Measurements from ENCODE around the gene CTNNA3.

Gene CTNNA3

GRCh38 chr10:66294538-66294937 lies 1401.5 kb downstream of the CTNNA3 start:
- DNase-seq (ENCODE audit: low read depth in 2 of 2) = no peak

- no peak for DNase-seq (ENCODE audit: low read depth in 2 of 2)
Observed at GRCh38 chr10:66292922-66293321, 1403.1 kb downstream of the CTNNA3 start.

- no peak for DNase-seq (ENCODE audit: low read depth in 2 of 2)
Observed at GRCh38 chr10:66292456-66292855, 1403.5 kb downstream of the CTNNA3 start.

GRCh38 chr10:66291133-66291532 lies 1404.9 kb downstream of the CTNNA3 start:
- DNase-seq (ENCODE audit: low read depth in 2 of 2) = no peak

GRCh38 chr10:66284621-66285020 lies 1411.4 kb downstream of the CTNNA3 start:
- no peak for DNase-seq (ENCODE audit: low read depth in 2 of 2)

GRCh38 chr10:66283874-66284464 lies 1412.0 kb downstream of the CTNNA3 start:
- DNase-seq (ENCODE audit: low read depth in 2 of 2) = no peak

GRCh38 chr10:66283064-66283463 lies 1412.9 kb downstream of the CTNNA3 start:
- DNase-seq (ENCODE audit: low read depth in 2 of 2) = no peak

- no peak for DNase-seq (ENCODE audit: low read depth in 2 of 2)
Observed at GRCh38 chr10:66281327-66281726, 1414.7 kb downstream of the CTNNA3 start.

- DNase-seq (ENCODE audit: low read depth in 2 of 2) = no peak
Observed at GRCh38 chr10:66277481-66277880, 1418.5 kb downstream of the CTNNA3 start.

- no peak for DNase-seq (ENCODE audit: low read depth in 2 of 2)
Observed at GRCh38 chr10:66273966-66274519, 1422.0 kb downstream of the CTNNA3 start.

GRCh38 chr10:66265398-66265797 lies 1430.6 kb downstream of the CTNNA3 start:
- DNase-seq (ENCODE audit: low read depth in 2 of 2) = no peak

- no peak for DNase-seq (ENCODE audit: low read depth in 2 of 2)
Observed at GRCh38 chr10:66259836-66260235, 1436.2 kb downstream of the CTNNA3 start.

- DNase-seq (ENCODE audit: low read depth in 2 of 2) = no peak
Observed at GRCh38 chr10:66258693-66259092, 1437.3 kb downstream of the CTNNA3 start.

GRCh38 chr10:66257801-66258200 lies 1438.2 kb downstream of the CTNNA3 start:
- DNase-seq (ENCODE audit: low read depth in 2 of 2) = no peak

- DNase-seq (ENCODE audit: low read depth in 2 of 2) = no peak
Observed at GRCh38 chr10:66252986-66253385, 1443.0 kb downstream of the CTNNA3 start.

GRCh38 chr10:66246177-66246576 lies 1449.8 kb downstream of the CTNNA3 start:
- DNase-seq (ENCODE audit: low read depth in 2 of 2) = no peak

GRCh38 chr10:66244953-66245352 lies 1451.0 kb downstream of the CTNNA3 start:
- DNase-seq (ENCODE audit: low read depth in 2 of 2) = no peak

- no peak for DNase-seq (ENCODE audit: low read depth in 2 of 2)
Observed at GRCh38 chr10:66242885-66243284, 1453.1 kb downstream of the CTNNA3 start.

- DNase-seq (ENCODE audit: low read depth in 2 of 2) = no peak
Observed at GRCh38 chr10:66239062-66239461, 1456.9 kb downstream of the CTNNA3 start.

GRCh38 chr10:66238343-66238742 lies 1457.7 kb downstream of the CTNNA3 start:
- DNase-seq (ENCODE audit: low read depth in 2 of 2) = no peak

GRCh38 chr10:66234872-66235271 lies 1461.1 kb downstream of the CTNNA3 start:
- DNase-seq (ENCODE audit: low read depth in 2 of 2) = no peak

- no peak for DNase-seq (ENCODE audit: low read depth in 2 of 2)
Observed at GRCh38 chr10:66228887-66229286, 1467.1 kb downstream of the CTNNA3 start.

- DNase-seq (ENCODE audit: low read depth in 2 of 2) = no peak
Observed at GRCh38 chr10:66223656-66224055, 1472.3 kb downstream of the CTNNA3 start.

GRCh38 chr10:66222462-66223046 lies 1473.4 kb downstream of the CTNNA3 start:
- DNase-seq (ENCODE audit: low read depth in 2 of 2) = no peak
